ENCODE measurements around the gene ARHGAP29.

The ARHGAP29 gene

GRCh38 chr1:94237291-94238226 is at the start of gene ARHGAP29:
Gene ARHGAP29 (minus strand): TSS chr1:94237584. CDS start chr1:94231611, 5,973 bp downstream.
- DNase-seq = peak; percentile 38

GRCh38 chr1:94286864-94287437 is 49.6 kb upstream of the ARHGAP29 start:
- DNase-seq = no peak

- DNase-seq = no peak
Measured at GRCh38 chr1:94285031-94285654, 47.8 kb upstream of the ARHGAP29 start.

GRCh38 chr1:94284476-94284875 is 47.1 kb upstream of the ARHGAP29 start:
- no peak for DNase-seq

GRCh38 chr1:94283462-94283861 is 46.1 kb upstream of the ARHGAP29 start:
- DNase-seq = no peak

GRCh38 chr1:94282143-94282711 is 44.8 kb upstream of the ARHGAP29 start:
- DNase-seq = no peak

GRCh38 chr1:94281361-94282142 is 44.2 kb upstream of the ARHGAP29 start:
- no peak for DNase-seq

- no peak for DNase-seq
Measured at GRCh38 chr1:94280541-94280940, 43.2 kb upstream of the ARHGAP29 start.

GRCh38 chr1:94279462-94279861 is 42.1 kb upstream of the ARHGAP29 start:
- no peak for DNase-seq

- no peak for DNase-seq
Measured at GRCh38 chr1:94279038-94279437, 41.7 kb upstream of the ARHGAP29 start.

GRCh38 chr1:94276988-94277434 is 39.6 kb upstream of the ARHGAP29 start:
- no peak for DNase-seq

- no peak for DNase-seq
Measured at GRCh38 chr1:94275083-94275482, 37.7 kb upstream of the ARHGAP29 start.

- no peak for DNase-seq
Measured at GRCh38 chr1:94274561-94274960, 37.2 kb upstream of the ARHGAP29 start.

- no peak for DNase-seq
Measured at GRCh38 chr1:94273111-94273510, 35.7 kb upstream of the ARHGAP29 start.

- DNase-seq = no peak
Measured at GRCh38 chr1:94272388-94272787, 35.0 kb upstream of the ARHGAP29 start.

- no peak for DNase-seq
Measured at GRCh38 chr1:94271373-94271772, 34.0 kb upstream of the ARHGAP29 start.

- no peak for DNase-seq
Measured at GRCh38 chr1:94270801-94271203, 33.4 kb upstream of the ARHGAP29 start.

- no peak for DNase-seq
Measured at GRCh38 chr1:94269921-94270320, 32.5 kb upstream of the ARHGAP29 start.

- no peak for DNase-seq
Measured at GRCh38 chr1:94265906-94266305, 28.5 kb upstream of the ARHGAP29 start.

GRCh38 chr1:94265011-94265422 is 27.6 kb upstream of the ARHGAP29 start:
- DNase-seq = no peak

GRCh38 chr1:94260635-94261387 is 23.4 kb upstream of the ARHGAP29 start:
- DNase-seq = no peak

Measured in CD4-positive, alpha-beta T cell treated with Interleukin-15 for 1 hour (primary cell).